ENCODE data around the gene MYO5A.

GRCh38 chr15:52278135-52278534, 250.5 kb downstream of the MYO5A start:
- TF ChIP-seq POU2F2 (IDR thresholded peaks at IDR 0.05; ENCODE audit: low read depth, low read length) (no peak), POLR2AphosphoS5 (IDR thresholded peaks at IDR 0.05; ENCODE audit: low read depth, low read length) (no peak), POLR2A (IDR thresholded peaks at IDR 0.05; ENCODE audit: low read depth, low read length) (no peak), TAF1 (IDR thresholded peaks at IDR 0.05; ENCODE audit: low read depth, low read length) (no peak)
